GM23338 (cell line): ENCODE data around the gene RIPK1. TPM values are rescaled to one million over a fixed set of nuclear protein-coding genes. Genes with fewer than 3 reads are reported as not detected.

ENCODE experiments used
- ATAC-seq: fragments of 200-7000 bp; cut with Tn5 transposase; 3 replicates; pipeline ENCODE4 v1.9.1; 2020
- DNase-seq: peaks from one replicate; pipeline ENCODE4 v3.0.0-alpha.2; 2015; ENCODE audit warnings: low spot score
- H2AFZ ChIP-seq: fragments of 200-600 bp; sonication (generic); 2 replicates; pipeline ENCODE4 v1.8.0; 2016; ENCODE audit warnings: antibody characterized with exemption, mild to moderate bottlenecking, moderate library complexity
- H3F3A ChIP-seq: fragments of 200-600 bp; sonication (generic); replicated peaks from 2 replicates; pipeline ENCODE4 v1.8.0; 2017; ENCODE audit warnings: antibody characterized with exemption, mixed run types, low read depth
- H3K27ac ChIP-seq: fragments of 200-600 bp; sonication (generic); 2 replicates; pipeline ENCODE4 v1.6.1; 2016; ENCODE audit warnings: low read depth
- H3K27me3 ChIP-seq: fragments of 200-600 bp; sonication (generic); 2 replicates; pipeline ENCODE4 v1.8.0; 2016; ENCODE audit warnings: mild to moderate bottlenecking, mixed run types, moderate library complexity; ENCODE audit not compliant: insufficient read depth
- H3K36me3 ChIP-seq: fragments of 200-600 bp; sonication (generic); 2 replicates; pipeline ENCODE4 v1.8.0; 2016; ENCODE audit warnings: mild to moderate bottlenecking; ENCODE audit not compliant: insufficient read depth
- H3K4me1 ChIP-seq: fragments of 200-600 bp; sonication (generic); 2 replicates; pipeline ENCODE4 v1.8.0; 2016; ENCODE audit warnings: mild to moderate bottlenecking, moderate library complexity; ENCODE audit not compliant: insufficient read depth
- H3K4me2 ChIP-seq: fragments of 200-600 bp; sonication (generic); 2 replicates; pipeline ENCODE4 v1.7.1; 2017; ENCODE audit warnings: mixed run types
- H3K4me3 ChIP-seq: fragments of 200-600 bp; sonication (generic); 2 replicates; pipeline ENCODE4 v1.6.1; 2016; ENCODE audit warnings: mixed run types
- H3K79me2 ChIP-seq: fragments of 200-600 bp; sonication (generic); replicated peaks from 2 replicates; pipeline ENCODE4 v1.8.0; 2017; ENCODE audit warnings: mild to moderate bottlenecking; ENCODE audit not compliant: insufficient read depth
- H3K9me2 ChIP-seq: fragments of 200-600 bp; sonication (generic); 2 replicates; pipeline ENCODE4 v1.8.0; 2017; ENCODE audit not compliant: insufficient read depth
- H4K20me1 ChIP-seq: fragments of 200-600 bp; sonication (generic); replicated peaks from 2 replicates; pipeline ENCODE4 v1.8.0; 2017; ENCODE audit warnings: mild to moderate bottlenecking; ENCODE audit not compliant: insufficient read depth
- H3K27ac Mint-ChIP-seq: 2 replicates; pipeline ENCODE4 v1.8.0; 2020; ENCODE audit warnings: inconsistent platforms, mild to moderate bottlenecking, moderate library complexity, mixed read lengths
- H3K27me3 Mint-ChIP-seq: 3 replicates; pipeline ENCODE4 v1.8.0; 2022; ENCODE audit warnings: low read depth, mild to moderate bottlenecking, moderate library complexity, mixed read lengths, inconsistent platforms; ENCODE audit not compliant: insufficient read depth, poor library complexity
- H3K36me3 Mint-ChIP-seq: 3 replicates; pipeline ENCODE4 v1.8.0; 2021; ENCODE audit warnings: low read depth, mild to moderate bottlenecking, inconsistent platforms, moderate library complexity, mixed read lengths
- H3K4me1 Mint-ChIP-seq: 3 replicates; pipeline ENCODE4 v1.8.0; 2020; ENCODE audit warnings: mild to moderate bottlenecking, inconsistent platforms, mixed read lengths
- H3K4me3 Mint-ChIP-seq: 3 replicates; pipeline ENCODE4 v1.8.0; 2021; ENCODE audit warnings: moderate library complexity, mild to moderate bottlenecking, inconsistent platforms, mixed read lengths
- H3K9me3 Mint-ChIP-seq: 3 replicates; pipeline ENCODE4 v1.8.0; 2020; ENCODE audit warnings: moderate library complexity, mild to moderate bottlenecking, inconsistent platforms, mixed read lengths
- JUNB ChIP-seq: IDR thresholded peaks from one replicate; pipeline ENCODE4 v1.6.1; 2016; ENCODE audit warnings: antibody characterized with exemption; ENCODE audit not compliant: unreplicated experiment
- NANOG ChIP-seq: IDR thresholded peaks from 2 replicates; pipeline ENCODE4 v1.6.1; 2016; ENCODE audit warnings: antibody characterized with exemption, borderline replicate concordance
- POLR2AphosphoS5 ChIP-seq: IDR thresholded peaks from 2 replicates; pipeline ENCODE4 v1.6.1; 2016; ENCODE audit warnings: antibody characterized with exemption, low read depth
- STAT1 ChIP-seq: IDR thresholded peaks from one replicate; pipeline ENCODE4 v1.6.1; 2016; ENCODE audit warnings: antibody characterized with exemption; ENCODE audit not compliant: unreplicated experiment
- ZNF331 ChIP-seq: fragments of 250-450 bp; sonication (Bioruptor Pico); IDR thresholded peaks from 2 replicates; pipeline ENCODE4 v1.5.0; 2020; ENCODE audit warnings: low read depth, mild to moderate bottlenecking, moderate library complexity
- polyA plus RNA-seq: library from polyadenylated mRNA; unstranded; fragments of >200 nt; fragmentation: Nextera tagmentation; extraction: Ambion mirVana; gene quantifications from 2 replicates; pipeline ENCODE4 v1.2.1, GENCODE V29; 2016
- total RNA-seq: library from RNA; depleted of rRNA; stranded (reverse); fragments of >200 nt; shearing (Covaris generic); gene quantifications from 2 replicates; pipeline ENCODE4 v1.2.3, GENCODE V29; 2014
- TF ChIP-seq, protein P1 (sequence below): fragments of 250-450 bp; sonication (Bioruptor Pico); IDR thresholded peaks from 2 replicates; pipeline ENCODE4 v1.5.0; 2020; ENCODE audit warnings: mild to moderate bottlenecking, moderate library complexity
- TF ChIP-seq, protein P2 (sequence below), 2 experiments: fragments of 200-600 bp in 1 of 2; sonication (generic) in 1 of 2; conservative IDR thresholded peaks; 2 replicates each; pipeline versions ENCODE4 v1.5.1 to v1.6.1; 2016 to 2017; ENCODE audit warnings: antibody characterized with exemption in 2 of 2, low read depth in 2 of 2, mild to moderate bottlenecking in 2 of 2, moderate library complexity in 1 of 2

The RIPK1 gene
- total and polyA plus RNA-seq, 2 experiments from 2014 or later, result 5.7 to 19.4 TPM

DNA sequence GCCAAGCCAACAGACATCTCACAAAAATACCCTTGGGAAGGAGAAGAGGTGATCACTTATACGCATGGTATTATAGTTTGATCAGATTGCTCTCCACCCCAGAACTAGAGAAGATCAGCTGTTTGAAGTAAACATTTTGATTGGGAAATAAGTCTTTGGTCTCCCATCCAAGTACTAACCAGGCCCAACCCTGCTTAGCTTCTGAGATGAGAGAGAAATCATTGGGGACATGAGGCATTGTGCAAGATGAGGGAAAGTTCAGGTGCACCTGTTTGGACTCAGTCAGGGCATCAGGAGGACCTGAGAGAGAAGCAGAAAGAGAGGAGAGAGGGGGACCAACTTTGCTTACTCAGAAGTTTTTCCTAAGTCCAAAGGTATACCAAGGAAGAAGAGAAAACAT, 11.4 kb downstream of the RIPK1 start (continued):
- TF ChIP-seq, protein P1, sequence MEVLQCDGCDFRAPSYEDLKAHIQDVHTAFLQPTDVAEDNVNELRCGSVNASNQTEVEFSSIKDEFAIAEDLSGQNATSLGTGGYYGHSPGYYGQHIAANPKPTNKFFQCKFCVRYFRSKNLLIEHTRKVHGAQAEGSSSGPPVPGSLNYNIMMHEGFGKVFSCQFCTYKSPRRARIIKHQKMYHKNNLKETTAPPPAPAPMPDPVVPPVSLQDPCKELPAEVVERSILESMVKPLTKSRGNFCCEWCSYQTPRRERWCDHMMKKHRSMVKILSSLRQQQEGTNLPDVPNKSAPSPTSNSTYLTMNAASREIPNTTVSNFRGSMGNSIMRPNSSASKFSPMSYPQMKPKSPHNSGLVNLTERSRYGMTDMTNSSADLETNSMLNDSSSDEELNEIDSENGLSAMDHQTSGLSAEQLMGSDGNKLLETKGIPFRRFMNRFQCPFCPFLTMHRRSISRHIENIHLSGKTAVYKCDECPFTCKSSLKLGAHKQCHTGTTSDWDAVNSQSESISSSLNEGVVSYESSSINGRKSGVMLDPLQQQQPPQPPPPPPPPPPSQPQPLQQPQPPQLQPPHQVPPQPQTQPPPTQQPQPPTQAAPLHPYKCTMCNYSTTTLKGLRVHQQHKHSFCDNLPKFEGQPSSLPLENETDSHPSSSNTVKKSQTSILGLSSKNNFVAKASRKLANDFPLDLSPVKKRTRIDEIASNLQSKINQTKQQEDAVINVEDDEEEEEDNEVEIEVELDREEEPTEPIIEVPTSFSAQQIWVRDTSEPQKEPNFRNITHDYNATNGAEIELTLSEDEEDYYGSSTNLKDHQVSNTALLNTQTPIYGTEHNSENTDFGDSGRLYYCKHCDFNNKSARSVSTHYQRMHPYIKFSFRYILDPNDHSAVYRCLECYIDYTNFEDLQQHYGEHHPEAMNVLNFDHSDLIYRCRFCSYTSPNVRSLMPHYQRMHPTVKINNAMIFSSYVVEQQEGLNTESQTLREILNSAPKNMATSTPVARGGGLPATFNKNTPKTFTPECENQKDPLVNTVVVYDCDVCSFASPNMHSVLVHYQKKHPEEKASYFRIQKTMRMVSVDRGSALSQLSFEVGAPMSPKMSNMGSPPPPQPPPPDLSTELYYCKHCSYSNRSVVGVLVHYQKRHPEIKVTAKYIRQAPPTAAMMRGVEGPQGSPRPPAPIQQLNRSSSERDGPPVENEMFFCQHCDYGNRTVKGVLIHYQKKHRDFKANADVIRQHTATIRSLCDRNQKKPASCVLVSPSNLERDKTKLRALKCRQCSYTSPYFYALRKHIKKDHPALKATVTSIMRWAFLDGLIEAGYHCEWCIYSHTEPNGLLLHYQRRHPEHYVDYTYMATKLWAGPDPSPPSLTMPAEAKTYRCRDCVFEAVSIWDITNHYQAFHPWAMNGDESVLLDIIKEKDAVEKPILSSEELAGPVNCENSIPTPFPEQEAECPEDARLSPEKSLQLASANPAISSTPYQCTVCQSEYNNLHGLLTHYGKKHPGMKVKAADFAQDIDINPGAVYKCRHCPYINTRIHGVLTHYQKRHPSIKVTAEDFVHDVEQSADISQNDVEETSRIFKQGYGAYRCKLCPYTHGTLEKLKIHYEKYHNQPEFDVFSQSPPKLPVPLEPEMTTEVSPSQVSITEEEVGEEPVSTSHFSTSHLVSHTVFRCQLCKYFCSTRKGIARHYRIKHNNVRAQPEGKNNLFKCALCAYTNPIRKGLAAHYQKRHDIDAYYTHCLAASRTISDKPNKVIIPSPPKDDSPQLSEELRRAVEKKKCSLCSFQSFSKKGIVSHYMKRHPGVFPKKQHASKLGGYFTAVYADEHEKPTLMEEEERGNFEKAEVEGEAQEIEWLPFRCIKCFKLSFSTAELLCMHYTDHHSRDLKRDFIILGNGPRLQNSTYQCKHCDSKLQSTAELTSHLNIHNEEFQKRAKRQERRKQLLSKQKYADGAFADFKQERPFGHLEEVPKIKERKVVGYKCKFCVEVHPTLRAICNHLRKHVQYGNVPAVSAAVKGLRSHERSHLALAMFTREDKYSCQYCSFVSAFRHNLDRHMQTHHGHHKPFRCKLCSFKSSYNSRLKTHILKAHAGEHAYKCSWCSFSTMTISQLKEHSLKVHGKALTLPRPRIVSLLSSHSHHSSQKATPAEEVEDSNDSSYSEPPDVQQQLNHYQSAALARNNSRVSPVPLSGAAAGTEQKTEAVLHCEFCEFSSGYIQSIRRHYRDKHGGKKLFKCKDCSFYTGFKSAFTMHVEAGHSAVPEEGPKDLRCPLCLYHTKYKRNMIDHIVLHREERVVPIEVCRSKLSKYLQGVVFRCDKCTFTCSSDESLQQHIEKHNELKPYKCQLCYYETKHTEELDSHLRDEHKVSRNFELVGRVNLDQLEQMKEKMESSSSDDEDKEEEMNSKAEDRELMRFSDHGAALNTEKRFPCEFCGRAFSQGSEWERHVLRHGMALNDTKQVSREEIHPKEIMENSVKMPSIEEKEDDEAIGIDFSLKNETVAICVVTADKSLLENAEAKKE (CRISPR knock-in tag), result no peak
- TF ChIP-seq JUNB (no peak), POLR2AphosphoS5 (no peak)

DNA sequence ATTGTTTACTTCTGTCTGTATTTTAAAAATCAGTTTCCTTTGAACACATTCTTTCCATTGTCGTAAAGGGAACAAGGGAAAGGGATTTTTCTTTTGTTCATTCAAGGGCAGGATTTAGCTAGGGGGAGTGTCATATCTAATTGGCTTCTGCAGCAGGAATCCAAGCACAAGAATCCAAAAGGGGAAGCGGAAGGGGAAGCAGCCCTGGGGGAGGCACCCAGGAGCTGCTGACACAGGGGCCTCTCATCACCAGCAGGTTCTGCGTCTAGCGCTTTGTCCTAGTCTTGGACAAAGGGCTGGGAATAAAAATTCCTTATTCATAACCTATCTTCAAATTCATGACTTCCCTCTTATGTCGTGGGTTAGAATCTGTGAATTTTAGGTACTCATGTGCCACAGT, 13.7 kb downstream of the RIPK1 start:
- H3K4me1 ChIP-seq, result peaks cover 3% of the 10 kb centered on the region; the same call in 1 of the 2 replicates
- no peak for DNase-seq
- no peak overlapping the region for H3K4me3 ChIP-seq
- H3K36me3 ChIP-seq, result peaks cover 63% of the 10 kb centered on the region
- Mint-ChIP-seq H3K4me3 (no peak overlapping the region), H3K9me3 (peaks cover 39% of the 10 kb centered on the region), H3K36me3 (peaks cover 98% of the 10 kb centered on the region), H3K4me1 (peaks cover 11% of the 10 kb centered on the region), H3K27ac (no peak overlapping the region), H3K27me3 (peaks cover 5% of the 10 kb centered on the region)
- no peaks in the 10 kb centered on the region for H4K20me1 ChIP-seq
- H3K79me2 ChIP-seq, result peaks cover 9% of the 10 kb centered on the region
- peaks cover 7% of the 10 kb centered on the region; the same call in 1 of the 2 replicates for H3F3A ChIP-seq
- H3K4me2 ChIP-seq, result no peak overlapping the region
- H3K27me3 ChIP-seq, result no peaks in the 10 kb centered on the region
- no peaks in the 10 kb centered on the region for H3K9me2 ChIP-seq
- peak overlapping the region; percentile 77; the same call in 1 of the 2 replicates for H3K27ac ChIP-seq
- no peak overlapping the region for H2AFZ ChIP-seq
- ATAC-seq, result peak; percentile 40; the same call in 2 of the 3 replicates
- TF ChIP-seq JUNB (no peak), STAT1 (no peak), POLR2AphosphoS5 (no peak), NANOG (no peak), ZNF331 (CRISPR knock-in tag) (no peak)
- TF ChIP-seq, protein P1 (CRISPR knock-in tag), result no peak
- TF ChIP-seq, protein P2, sequence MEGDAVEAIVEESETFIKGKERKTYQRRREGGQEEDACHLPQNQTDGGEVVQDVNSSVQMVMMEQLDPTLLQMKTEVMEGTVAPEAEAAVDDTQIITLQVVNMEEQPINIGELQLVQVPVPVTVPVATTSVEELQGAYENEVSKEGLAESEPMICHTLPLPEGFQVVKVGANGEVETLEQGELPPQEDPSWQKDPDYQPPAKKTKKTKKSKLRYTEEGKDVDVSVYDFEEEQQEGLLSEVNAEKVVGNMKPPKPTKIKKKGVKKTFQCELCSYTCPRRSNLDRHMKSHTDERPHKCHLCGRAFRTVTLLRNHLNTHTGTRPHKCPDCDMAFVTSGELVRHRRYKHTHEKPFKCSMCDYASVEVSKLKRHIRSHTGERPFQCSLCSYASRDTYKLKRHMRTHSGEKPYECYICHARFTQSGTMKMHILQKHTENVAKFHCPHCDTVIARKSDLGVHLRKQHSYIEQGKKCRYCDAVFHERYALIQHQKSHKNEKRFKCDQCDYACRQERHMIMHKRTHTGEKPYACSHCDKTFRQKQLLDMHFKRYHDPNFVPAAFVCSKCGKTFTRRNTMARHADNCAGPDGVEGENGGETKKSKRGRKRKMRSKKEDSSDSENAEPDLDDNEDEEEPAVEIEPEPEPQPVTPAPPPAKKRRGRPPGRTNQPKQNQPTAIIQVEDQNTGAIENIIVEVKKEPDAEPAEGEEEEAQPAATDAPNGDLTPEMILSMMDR (conservative IDR thresholded peaks at IDR 0.05; ENCODE audit: low read depth in 2 of 2), result no peak
